Neural cell (in vitro differentiated cells): Measurements from ENCODE around the gene JMJD8. TPM values are rescaled to one million over a fixed set of nuclear protein-coding genes. Genes with fewer than 3 reads are reported as not detected.

Experiments
- H2AFZ ChIP-seq: fragments of 200-600, 300-800 bp; sonication (generic), shearing (Covaris generic); 2 replicates; pipeline ENCODE4 v1.6.0; 2014; ENCODE audit warnings: low read depth, mild to moderate bottlenecking, antibody characterized with exemption, low read length, moderate library complexity
- H3F3A ChIP-seq: fragments of 200-600 bp; shearing (Covaris generic); 2 replicates; pipeline ENCODE4 v1.6.1; 2016; ENCODE audit warnings: mild to moderate bottlenecking, moderate library complexity, mixed read lengths, antibody characterized with exemption, low read length; ENCODE audit not compliant: insufficient read depth, poor library complexity, severe bottlenecking
- H3K27ac ChIP-seq: fragments of 200-600, 300-800 bp; sonication (generic), shearing (Covaris generic); 2 replicates; pipeline ENCODE4 v1.5.1; 2014; ENCODE audit warnings: mild to moderate bottlenecking, low read length, moderate library complexity
- H3K27me3 ChIP-seq: fragments of 300-800, 200-600 bp; sonication (generic), shearing (Covaris generic); 2 replicates; pipeline ENCODE4 v1.6.0; 2014; ENCODE audit warnings: mild to moderate bottlenecking, low read depth, low read length, moderate library complexity; ENCODE audit not compliant: insufficient read depth
- H3K36me3 ChIP-seq: fragments of 300-800, 200-600 bp; sonication (generic), shearing (Covaris generic); 2 replicates; pipeline ENCODE4 v1.5.1; 2014; ENCODE audit warnings: mild to moderate bottlenecking, antibody characterized with exemption, low read length, moderate library complexity; ENCODE audit not compliant: insufficient read depth
- H3K4me2 ChIP-seq: fragments of 300-800, 200-600 bp; sonication (generic), shearing (Covaris generic); 2 replicates; pipeline ENCODE4 v1.6.0; 2014; ENCODE audit warnings: mild to moderate bottlenecking, low read length
- H3K4me3 ChIP-seq: fragments of 300-800, 200-600 bp; sonication (generic), shearing (Covaris generic); 2 replicates; pipeline ENCODE4 v1.5.1; 2014; ENCODE audit warnings: mild to moderate bottlenecking, low read length, moderate library complexity
- H3K79me2 ChIP-seq: fragments of 200-600 bp; shearing (Covaris generic); replicated peaks from 2 replicates; pipeline ENCODE4 v1.6.0; 2014; ENCODE audit warnings: mild to moderate bottlenecking, low read length, moderate library complexity; ENCODE audit not compliant: insufficient read depth
- H3K9ac ChIP-seq: fragments of 300-800, 200-600 bp; sonication (generic), shearing (Covaris generic); 2 replicates; pipeline ENCODE4 v1.6.1; 2016; ENCODE audit warnings: mild to moderate bottlenecking, low read length, mixed read lengths
- H3K9me2 ChIP-seq: fragments of 200-600 bp; shearing (Covaris generic); 2 replicates; pipeline ENCODE4 v1.6.1; 2016; ENCODE audit warnings: mild to moderate bottlenecking, low read length, mixed read lengths; ENCODE audit not compliant: insufficient read depth
- H3K9me3 ChIP-seq: fragments of 200-600, 300-800 bp; sonication (generic), shearing (Covaris generic); 2 replicates; pipeline ENCODE4 v1.6.1; 2016; ENCODE audit warnings: mild to moderate bottlenecking, mixed run types, low read length, moderate library complexity, mixed read lengths
- H4K20me1 ChIP-seq: fragments of 200-600 bp; shearing (Covaris generic); 2 replicates; pipeline ENCODE4 v1.6.1; 2016; ENCODE audit warnings: mild to moderate bottlenecking, mixed run types; ENCODE audit not compliant: insufficient read depth
- EP300 ChIP-seq: fragments of 450-650 bp; conservative IDR thresholded peaks from 2 replicates; pipeline ENCODE4 v1.6.1; 2014; ENCODE audit warnings: antibody characterized with exemption, mild to moderate bottlenecking, moderate library complexity; ENCODE audit not compliant: poor library complexity, severe bottlenecking
- EZH2 ChIP-seq: fragments of 200-600, 300-800 bp; shearing (Covaris generic), sonication (generic); IDR thresholded peaks from 2 replicates; pipeline ENCODE4 v1.6.1; 2014; ENCODE audit warnings: antibody characterized with exemption, low read length, borderline replicate concordance, mild to moderate bottlenecking; ENCODE audit not compliant: insufficient read depth, poor library complexity, severe bottlenecking
- MXI1 ChIP-seq: fragments of 450-650 bp; conservative IDR thresholded peaks from 2 replicates; pipeline ENCODE4 v1.6.1; 2014; ENCODE audit warnings: antibody characterized with exemption, mild to moderate bottlenecking; ENCODE audit not compliant: poor library complexity, severe bottlenecking
- POLR2AphosphoS5 ChIP-seq: IDR thresholded peaks from 2 replicates; pipeline ENCODE4 v1.6.1; 2012
- RAD21 ChIP-seq: fragments of 450-650 bp; conservative IDR thresholded peaks from 2 replicates; pipeline ENCODE4 v1.6.1; 2014; ENCODE audit warnings: antibody characterized with exemption, mild to moderate bottlenecking, moderate library complexity
- SMC3 ChIP-seq: fragments of 450-650 bp; conservative IDR thresholded peaks from 2 replicates; pipeline ENCODE4 v1.6.1; 2014; ENCODE audit warnings: antibody characterized with exemption, mild to moderate bottlenecking, moderate library complexity; ENCODE audit not compliant: poor library complexity
- TAF1 ChIP-seq: IDR thresholded peaks from 2 replicates; pipeline ENCODE4 v1.6.1; 2012; ENCODE audit warnings: low read depth
- polyA plus RNA-seq: library from polyadenylated mRNA; depleted of rRNA; stranded (reverse); fragments of >200 nt; gene quantifications from 2 replicates; pipeline ENCODE4 v1.2.3, GENCODE V29; 2014
- TF ChIP-seq, protein P1 (sequence below): IDR thresholded peaks from 2 replicates; pipeline ENCODE4 v1.6.1; 2012; ENCODE audit warnings: borderline replicate concordance

JMJD8 gene
- polyA plus RNA-seq, 1 donor from 2014 or later: 44.7 TPM

DNA sequence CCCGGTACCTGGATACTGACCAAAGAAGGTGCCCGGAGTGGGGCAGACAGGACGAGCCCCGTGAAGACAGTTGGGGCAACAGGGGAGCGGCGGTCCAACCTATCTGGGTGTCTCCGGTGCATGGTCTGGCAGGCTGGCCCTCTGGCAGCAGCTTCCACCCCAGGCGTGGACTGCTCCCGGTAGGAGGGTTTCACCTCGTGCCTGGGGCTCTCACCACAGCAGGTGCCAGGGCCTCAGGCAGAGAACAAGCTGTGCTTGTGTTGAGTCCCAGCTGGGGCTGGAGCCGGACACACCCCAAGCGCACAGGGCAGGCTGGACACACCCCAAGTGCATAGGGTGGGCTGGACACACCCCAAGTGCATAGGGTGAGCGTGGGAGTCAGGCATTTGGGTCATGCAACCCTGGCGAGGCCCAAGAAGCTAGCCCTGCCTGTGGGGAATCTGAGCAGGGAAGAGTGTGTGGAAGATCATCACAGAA is 23.0 kb upstream of the JMJD8 start:
- peaks cover 40% of the 10 kb centered on the region for H3K79me2 ChIP-seq
- no peak for TF ChIP-seq EZH2
- no peak for TF ChIP-seq SMC3
- H2AFZ ChIP-seq: no peak overlapping the region
- peak overlapping the region; percentile 80 for H3K4me2 ChIP-seq
- H3K27ac ChIP-seq: peak overlapping the region; percentile 86
- peak overlapping the region; percentile 79 for H3K9ac ChIP-seq
- no peaks in the 10 kb centered on the region for H3K9me2 ChIP-seq
- H3F3A ChIP-seq: peaks cover 5% of the 10 kb centered on the region
- H4K20me1 ChIP-seq: peaks cover 22% of the 10 kb centered on the region
- H3K36me3 ChIP-seq: no peaks in the 10 kb centered on the region
- peaks cover 4% of the 10 kb centered on the region for H3K27me3 ChIP-seq
- H3K4me3 ChIP-seq: peak overlapping the region; percentile 73
- no peaks in the 10 kb centered on the region for H3K9me3 ChIP-seq

DNA sequence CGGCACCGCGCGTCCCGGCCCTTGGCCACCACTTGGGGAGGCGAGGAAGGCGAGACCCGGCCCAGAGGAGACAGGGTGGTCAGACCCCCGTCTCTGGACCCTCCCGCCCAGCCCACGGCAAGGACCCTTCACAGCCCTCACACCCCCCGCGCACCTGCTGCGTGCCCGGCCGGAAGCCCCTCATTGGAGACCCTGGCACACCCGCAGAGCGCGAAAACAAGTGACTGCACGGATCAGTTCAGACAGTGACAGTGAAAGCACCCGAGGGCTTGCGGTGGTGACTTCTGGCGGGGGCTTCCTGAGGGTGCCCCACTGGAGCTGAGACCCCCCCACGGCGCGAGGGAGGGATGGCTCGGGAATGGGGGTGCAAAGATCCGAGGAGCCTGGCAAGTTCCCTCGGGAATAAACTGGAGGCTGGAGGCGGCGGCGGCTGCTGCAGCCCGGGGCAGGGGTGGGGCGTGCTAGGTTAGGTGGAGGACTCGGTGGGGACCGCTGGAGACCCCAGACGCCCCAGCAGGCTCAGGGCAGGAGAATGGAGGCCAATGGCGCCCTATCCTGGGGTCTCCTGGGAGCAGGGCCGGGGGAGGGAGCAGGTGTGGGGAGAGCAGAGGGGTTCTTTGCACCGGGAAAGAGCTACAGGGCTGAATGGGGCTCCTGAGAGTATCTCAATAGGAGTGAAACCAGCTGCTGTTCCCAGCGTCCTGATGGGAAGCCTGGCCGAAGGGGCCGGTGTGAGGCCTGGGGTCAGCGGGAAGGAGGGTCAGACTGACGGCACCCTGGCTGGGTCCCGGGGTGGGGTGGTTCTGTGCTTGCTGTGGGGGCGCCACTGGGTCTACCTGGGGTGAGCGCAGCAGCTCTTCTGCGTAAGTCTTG is 22.3 kb upstream of the JMJD8 start:
- Histone ChIP-seq H3K27ac (peak overlapping the region; percentile 86), H3K9me2 (no peaks in the 10 kb centered on the region), H3K9me3 (no peaks in the 10 kb centered on the region), H3K4me3 (peak overlapping the region; percentile 73), H3K79me2 (peaks cover 39% of the 10 kb centered on the region), H2AFZ (peak overlapping the region; percentile 2), H4K20me1 (peaks cover 28% of the 10 kb centered on the region), H3K36me3 (no peaks in the 10 kb centered on the region), H3K4me2 (peak overlapping the region; percentile 80), H3K27me3 (peaks cover 10% of the 10 kb centered on the region), H3K9ac (peak overlapping the region; percentile 79), H3F3A (peaks cover 5% of the 10 kb centered on the region)
- peak; percentile 27 for TF ChIP-seq POLR2AphosphoS5
- TF ChIP-seq TAF1: no peak
- TF ChIP-seq MXI1: no peak
- TF ChIP-seq, protein P1, sequence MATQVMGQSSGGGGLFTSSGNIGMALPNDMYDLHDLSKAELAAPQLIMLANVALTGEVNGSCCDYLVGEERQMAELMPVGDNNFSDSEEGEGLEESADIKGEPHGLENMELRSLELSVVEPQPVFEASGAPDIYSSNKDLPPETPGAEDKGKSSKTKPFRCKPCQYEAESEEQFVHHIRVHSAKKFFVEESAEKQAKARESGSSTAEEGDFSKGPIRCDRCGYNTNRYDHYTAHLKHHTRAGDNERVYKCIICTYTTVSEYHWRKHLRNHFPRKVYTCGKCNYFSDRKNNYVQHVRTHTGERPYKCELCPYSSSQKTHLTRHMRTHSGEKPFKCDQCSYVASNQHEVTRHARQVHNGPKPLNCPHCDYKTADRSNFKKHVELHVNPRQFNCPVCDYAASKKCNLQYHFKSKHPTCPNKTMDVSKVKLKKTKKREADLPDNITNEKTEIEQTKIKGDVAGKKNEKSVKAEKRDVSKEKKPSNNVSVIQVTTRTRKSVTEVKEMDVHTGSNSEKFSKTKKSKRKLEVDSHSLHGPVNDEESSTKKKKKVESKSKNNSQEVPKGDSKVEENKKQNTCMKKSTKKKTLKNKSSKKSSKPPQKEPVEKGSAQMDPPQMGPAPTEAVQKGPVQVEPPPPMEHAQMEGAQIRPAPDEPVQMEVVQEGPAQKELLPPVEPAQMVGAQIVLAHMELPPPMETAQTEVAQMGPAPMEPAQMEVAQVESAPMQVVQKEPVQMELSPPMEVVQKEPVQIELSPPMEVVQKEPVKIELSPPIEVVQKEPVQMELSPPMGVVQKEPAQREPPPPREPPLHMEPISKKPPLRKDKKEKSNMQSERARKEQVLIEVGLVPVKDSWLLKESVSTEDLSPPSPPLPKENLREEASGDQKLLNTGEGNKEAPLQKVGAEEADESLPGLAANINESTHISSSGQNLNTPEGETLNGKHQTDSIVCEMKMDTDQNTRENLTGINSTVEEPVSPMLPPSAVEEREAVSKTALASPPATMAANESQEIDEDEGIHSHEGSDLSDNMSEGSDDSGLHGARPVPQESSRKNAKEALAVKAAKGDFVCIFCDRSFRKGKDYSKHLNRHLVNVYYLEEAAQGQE: no peak
- no peak for TF ChIP-seq RAD21

DNA sequence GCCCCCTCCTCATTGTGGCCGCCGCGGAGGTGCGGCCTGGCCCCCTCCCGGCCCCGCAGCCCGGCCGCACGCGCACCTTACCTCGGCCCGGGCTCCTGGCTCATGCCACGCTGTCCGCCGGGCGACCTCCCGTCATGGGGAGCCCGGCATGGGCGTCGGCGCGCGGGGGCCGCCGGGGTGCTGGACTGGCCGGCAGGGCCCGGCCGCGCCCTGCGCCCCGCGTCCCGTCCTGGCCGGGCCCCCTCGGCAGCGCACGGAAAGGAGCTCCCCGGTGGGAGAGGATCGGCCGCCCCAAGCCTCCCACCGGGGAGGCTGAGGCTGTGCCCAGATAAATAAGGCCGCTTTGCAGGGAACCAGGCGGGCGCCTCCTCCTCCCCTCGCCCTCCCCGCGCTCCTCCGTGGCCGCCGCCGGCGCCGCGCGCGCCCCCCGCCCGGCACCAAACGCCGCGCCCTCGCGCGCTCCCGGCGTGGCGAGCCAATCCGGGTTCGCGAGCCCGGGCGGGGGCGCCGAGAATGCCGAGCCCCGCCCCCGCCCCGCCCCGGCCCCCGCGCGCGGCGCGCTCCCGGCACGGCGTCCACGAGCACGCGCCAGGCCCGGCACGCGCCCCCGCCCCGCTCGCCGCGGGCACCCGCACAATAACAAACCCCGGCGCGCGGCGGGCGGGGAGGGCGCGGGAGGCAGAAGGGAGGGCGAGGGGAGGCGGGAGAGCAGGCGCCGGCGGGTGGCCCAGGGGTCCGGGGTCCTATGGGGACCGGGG is 21.5 kb upstream of the JMJD8 start, which contains the start of gene FBXL16:
TSS of gene FBXL16 (minus strand) at position 371 of the 758 bp plus-strand sequence. CDS start 8,396 bp downstream, outside the sequence.
- H3K36me3 ChIP-seq: no peaks in the 10 kb centered on the region
- H3K27me3 ChIP-seq: peaks cover 18% of the 10 kb centered on the region
- H3F3A ChIP-seq: peaks cover under 1% of the 10 kb centered on the region
- peak within 1 kb of the TSS; percentile 87 for H3K4me2 ChIP-seq
- peak within 1 kb of the TSS; percentile 89 for H3K9ac ChIP-seq
- H3K4me3 ChIP-seq: peak within 1 kb of the TSS; percentile 96
- no peaks in the 10 kb centered on the region for H3K9me2 ChIP-seq
- TF ChIP-seq EP300 (peak; percentile 18), TAF1 (no peak), MXI1 (peak; percentile 47), POLR2AphosphoS5 (peak; percentile 54)
- peaks cover 38% of the 10 kb centered on the region for H3K79me2 ChIP-seq
- H3K9me3 ChIP-seq: no peaks in the 10 kb centered on the region
- H3K27ac ChIP-seq: peak within 1 kb of the TSS; percentile 86
- peak within 1 kb of the TSS; percentile 2 for H2AFZ ChIP-seq
- H4K20me1 ChIP-seq: peaks cover 37% of the 10 kb centered on the region
